Activated naive CD8-positive, alpha-beta T cell treated with anti-CD3 and anti-CD28 coated beads, Interleukin-2, amount 50 U/mL, for 16 hours (primary cell): ENCODE measurements around the gene CCNI.

Experiments used
- DNase-seq: peaks from one replicate; pipeline ENCODE4 v3.0.0-alpha.2; 2020; ENCODE audit warnings: low read depth, low spot score

Gene CCNI

DNA sequence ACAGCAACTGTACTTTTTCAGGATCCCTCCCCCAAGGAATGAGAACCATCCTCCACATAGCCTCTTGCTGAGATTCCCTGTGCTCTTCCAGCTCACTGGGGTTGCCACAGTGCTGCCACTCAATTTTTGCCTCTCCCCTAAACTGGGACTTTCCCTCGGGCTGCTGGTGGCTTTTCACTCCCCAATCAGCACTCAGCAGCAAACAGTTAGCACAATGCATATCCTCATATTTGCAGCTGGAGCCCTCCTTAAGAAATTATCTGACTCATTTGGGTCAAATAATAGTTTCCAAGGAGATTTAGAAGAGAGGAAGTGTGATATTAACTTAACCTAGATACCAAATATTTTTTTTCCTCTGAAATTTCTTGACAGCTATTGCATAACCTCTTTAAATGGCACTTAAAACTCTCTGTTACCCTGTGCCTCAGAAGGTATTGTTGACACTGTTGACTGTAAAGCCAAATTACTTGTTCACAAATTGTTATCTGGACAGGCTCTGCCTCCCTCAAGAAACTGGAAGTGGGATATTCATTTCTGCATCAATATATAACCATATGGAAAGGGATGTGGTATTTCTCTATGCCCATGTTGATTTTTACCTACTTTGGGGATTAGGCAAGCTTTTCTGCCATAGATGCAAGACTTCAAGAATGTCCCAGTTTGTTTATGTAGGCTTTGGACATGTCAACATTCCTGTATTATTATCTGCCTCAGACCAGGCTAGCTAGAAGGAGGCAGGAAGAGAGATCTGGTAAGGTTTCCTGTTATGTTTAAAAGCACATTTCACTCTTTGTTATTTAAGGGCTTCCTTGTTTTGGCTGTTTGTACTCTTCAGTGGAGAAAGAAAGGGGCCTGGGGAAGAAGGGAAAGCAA lies 68.2 kb downstream of the CCNI start:
- no peak for DNase-seq

DNA sequence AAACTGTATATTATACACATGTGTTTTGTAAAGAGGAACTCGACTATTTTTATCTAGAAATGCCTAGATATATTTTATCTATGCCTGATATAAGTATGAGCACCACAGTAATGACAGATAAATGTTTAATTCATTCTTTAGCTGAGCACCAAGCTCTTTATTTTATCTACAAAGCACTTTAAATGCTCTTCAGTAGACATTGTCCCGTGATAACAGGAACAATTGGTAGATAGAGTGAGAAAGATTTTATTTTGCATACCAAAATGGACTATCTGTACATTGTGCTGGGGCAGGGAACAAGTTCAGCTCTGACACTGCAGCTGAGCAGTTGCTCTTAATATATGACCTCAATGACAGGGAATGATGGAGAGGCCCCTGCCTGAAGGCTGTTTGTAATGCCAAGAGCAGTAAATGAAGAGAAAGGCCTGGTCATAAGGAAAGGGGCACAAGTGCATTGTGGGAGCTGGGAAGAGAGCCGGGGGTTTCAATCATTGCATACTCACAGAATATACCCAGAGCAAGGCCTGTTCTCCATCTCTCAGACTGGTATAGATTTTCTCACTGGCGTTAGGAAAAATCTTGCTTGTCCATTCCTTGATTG lies 68.9 kb downstream of the CCNI start:
- DNase-seq: no peak

- DNase-seq: no peak
These were observed 72.4 kb downstream of the CCNI start for GRCh38 chr4:77003400-77003799.

- DNase-seq: no peak
These were observed 73.3 kb downstream of the CCNI start for GRCh38 chr4:77002321-77003107.

GRCh38 chr4:77001907-77002306 lies 73.9 kb downstream of the CCNI start:
- no peak for DNase-seq

DNA sequence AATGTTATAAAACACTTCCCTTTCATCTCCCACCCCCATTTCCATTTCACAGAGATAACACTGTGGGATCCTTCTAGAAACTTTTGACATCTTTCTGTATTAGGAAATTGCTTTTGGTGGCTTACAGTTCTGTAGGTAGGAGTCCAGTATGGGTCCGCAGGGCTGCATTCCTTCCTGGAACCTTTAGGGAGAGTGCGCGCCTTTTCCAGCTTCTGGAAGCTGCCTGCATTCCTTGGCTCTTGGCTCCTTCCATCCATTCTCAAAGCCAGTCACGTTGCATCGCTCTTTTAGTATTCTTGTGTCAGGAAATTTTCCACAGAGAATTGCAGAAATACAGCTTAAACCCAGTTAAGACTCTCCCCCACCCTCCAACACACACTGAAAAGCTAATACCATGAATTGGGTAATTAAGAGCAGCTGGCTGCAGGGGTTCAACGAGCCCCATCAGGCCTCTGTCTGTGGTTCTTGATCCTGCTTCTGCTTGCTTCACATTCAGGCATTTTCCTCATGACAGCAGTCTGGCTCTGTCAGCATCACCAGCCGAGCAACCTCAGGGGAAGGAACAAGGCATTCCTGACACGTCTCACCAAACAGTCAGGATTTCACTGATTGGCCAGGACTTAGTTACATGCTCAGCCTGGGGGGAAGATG lies 77.4 kb downstream of the CCNI start:
- DNase-seq: no peak

- no peak for DNase-seq
These were observed 78.3 kb downstream of the CCNI start for GRCh38 chr4:76997532-76997931.
